GM18502 (cell line): ENCODE data around the gene LRRC75A.
"Not testable (repeated sequence)": the region's sequence is repeated elsewhere in the genome, so short reads cannot be mapped to it uniquely, and the experiment has no call there.

ENCODE experiments used
- ATAC-seq: cut with Tn5 transposase; IDR thresholded peaks from one replicate; pipeline ENCODE4 v1.9.1; 2021; ENCODE audit warnings: mild to moderate bottlenecking; ENCODE audit not compliant: unreplicated experiment, poor library complexity

The LRRC75A gene

DNA sequence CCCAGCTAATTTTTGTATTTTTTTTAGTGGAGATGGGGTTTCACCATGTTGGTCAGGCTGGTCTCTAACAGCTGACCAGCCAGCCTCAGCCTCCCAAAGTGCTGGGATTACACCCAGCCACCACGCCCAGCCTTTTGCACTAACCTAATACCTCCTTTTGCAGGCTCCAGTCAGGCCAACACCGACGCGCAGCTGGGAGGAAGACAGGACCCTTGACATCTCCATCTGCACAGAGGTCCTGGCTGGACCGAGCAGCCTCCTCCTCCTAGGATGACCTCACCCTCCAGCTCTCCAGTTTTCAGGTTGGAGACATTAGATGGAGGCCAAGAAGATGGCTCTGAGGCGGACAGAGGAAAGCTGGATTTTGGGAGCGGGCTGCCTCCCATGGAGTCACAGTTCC lies 74.6 kb downstream of the LRRC75A start:
- ATAC-seq: no peak

DNA sequence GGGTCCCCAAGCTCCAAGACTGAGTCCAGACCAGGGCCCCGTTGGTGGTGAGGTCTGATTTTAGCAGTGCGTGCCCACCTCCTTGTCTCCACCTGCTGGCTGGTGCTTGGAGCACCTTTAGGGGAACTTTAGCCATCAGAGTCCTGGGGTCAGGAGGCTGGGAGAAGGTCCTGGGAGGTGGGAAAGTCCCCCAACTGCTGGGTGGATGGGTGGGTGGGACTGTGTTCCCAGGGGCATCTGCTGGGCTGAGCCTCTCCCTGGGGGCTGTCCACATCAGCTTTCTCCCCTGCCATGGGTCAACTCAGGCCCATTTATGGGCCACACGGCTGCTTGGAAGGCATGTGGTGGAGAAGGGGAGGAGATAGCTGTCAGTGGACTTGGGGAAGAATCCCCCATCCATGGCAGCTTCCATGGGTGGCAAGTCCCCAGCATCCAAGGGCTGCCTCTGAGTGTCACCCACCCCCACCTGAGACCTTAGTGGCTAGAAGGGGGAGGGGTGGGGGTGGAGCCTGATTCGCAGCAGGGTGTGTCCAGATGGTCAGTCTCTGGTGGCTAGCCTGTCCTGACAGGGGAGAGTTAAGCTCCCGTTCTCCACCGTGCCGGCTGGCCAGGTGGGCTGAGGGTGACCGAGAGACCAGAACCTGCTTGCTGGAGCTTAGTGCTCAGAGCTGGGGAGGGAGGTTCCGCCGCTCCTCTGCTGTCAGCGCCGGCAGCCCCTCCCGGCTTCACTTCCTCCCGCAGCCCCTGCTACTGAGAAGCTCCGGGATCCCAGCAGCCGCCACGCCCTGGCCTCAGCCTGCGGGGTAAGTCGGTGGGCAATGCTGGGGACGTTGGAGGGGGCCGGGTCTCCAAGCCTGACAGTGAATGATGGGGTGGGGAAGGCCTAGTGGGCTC lies 76.7 kb downstream of the LRRC75A start, which contains the start of gene TRPV2:
Gene TRPV2, plus strand, starts transcription at position 541 of the 894 bp plus-strand sequence. CDS start 2,098 bp downstream, outside the sequence.
- ATAC-seq: peak; percentile 47

DNA sequence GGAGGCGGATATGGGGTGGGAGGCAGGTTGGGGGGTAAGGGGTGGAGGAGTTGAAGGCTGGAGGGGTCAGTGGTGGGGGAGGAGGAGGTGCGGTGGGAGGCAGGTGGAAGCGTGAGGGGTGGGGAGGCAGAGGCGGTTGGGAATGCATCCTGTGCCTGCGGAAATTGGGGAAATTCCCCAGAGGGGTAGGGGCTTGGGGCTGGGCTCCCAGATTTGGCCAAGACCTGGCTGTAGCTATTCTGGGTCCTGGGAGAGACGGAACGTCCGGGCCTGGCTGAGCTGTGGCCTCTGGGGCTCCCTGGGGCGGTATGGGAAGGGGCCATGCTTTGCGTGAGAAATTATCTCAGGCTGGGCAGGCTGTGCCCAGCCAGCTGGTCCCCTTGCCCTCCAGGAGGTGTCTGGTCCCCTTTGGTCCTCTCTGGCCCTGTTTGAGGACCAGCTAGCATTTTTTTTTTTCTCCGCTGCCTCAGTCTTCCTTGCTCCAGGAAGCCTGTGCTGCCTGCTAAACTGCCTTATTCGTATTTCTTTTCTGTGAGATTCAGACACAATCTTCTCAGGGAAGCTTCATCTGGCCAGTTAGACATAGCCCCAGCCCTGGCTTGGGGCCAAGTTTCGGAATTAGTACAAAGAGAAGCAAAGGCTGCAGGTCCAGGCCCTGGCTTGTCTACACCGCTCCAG lies 83.9 kb downstream of the LRRC75A start:
- ATAC-seq: peak; percentile 86

DNA sequence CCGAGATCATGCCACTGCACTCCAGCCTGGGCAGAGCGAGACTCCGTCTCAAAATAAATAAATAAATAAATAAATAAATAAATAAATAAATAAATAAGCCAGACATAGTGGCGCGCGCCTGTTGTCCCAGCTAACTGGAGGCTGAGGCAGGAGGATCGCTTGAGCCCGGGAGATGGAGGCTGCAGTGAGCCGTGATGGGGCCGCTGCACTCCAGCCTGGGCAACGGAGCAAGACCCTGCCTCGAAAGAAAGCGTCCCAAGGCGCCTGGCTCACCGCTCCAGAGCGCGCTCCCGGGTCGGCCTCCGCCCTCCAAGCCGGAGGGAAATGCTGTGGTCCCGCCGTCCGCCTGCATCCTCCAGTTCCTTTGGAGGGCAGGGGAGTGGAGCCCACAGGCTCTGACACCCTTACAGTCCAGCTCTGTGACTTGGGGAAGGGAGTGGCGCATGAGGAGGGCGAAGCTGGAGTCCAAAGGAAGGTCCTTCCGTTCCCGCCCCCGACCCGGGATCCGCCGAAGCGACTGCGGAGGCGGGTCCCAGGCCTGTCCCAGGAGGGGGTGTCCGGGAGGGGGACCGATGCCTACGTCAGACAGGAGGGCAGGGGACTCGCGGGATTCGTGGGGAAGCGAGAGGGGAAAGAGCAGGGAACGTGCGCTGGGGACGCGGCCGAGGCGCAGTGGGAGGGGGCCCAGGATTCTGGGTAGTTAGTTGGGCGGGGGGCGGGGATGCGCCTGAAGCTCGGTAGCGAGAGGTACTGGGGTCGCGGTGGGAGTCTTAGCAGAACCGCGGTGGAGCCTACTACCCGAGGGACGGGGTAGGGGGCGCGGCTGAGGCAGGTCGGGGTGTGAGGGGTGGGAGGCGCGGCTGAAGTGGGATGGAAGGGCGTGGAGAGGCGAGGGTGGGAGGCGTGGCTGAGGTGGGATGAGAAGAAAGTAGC lies 85.0 kb downstream of the LRRC75A start:
- ATAC-seq: no peak

DNA sequence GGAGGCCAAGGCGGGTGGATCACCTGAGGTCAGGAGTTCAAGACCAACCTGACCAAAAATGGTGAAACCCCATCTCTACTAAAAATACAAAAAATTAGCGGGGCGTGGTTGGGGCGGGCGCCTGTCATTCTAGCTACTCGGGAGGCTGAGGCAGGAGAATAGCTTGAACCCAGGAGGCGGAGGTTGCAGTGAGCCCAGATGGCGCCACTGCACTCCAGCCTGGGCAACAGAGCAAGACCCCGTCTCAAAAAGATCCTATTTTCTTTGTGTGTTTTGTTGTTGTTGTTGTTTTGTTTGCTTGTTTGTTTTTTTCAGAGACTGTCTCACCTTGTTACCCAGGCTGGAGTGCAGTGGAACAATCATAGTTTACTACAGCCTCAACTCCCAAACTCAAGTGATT lies 88.1 kb downstream of the LRRC75A start:
- not testable (repeated sequence) for ATAC-seq

DNA sequence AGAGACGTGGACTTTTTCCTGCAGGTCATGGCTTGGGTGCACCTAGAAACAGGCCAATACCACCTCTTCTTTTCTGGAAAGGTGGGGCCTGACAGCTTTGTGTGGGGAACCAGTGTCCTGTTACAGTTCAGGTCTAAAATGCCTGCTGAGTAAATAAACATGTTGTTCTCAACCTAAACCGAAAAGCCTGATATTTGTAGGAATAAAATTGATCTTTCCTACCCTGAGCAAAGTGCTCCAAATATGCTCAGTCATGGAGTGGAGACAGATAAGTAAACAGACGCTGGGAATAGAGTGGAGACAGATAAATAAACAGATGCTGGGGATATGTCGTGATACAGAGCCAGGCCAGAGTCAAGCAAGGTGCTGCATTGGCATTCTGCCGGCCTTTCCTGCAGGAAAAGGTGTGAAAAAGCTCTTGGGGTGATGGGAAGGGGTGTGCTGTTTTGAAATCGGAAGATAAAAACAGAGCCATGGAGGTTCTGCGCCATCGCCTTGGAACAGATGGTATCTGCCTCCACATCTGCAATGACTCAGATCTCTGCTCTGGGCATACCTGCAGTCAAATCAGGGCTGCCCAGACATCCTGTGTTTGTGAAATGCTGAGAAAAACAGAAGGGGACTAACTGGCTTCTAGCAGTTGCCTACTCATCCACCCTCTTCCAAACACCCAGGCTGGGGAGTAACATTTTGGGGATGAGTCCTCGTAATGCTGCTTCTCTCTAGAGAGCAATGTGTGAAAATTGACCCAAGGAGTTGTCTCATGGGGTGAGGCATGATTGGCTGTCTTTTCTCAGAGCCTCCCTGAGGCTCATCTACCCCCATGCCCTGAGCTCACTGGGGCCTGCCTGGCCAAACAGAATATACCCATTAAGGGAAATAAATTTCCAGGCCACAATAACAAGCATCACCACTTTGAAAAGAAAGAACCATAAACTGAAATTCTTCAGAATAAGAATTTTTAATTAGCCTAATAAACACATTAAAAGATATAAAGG lies 93.4 kb downstream of the LRRC75A start:
- ATAC-seq: peak; percentile 84

DNA sequence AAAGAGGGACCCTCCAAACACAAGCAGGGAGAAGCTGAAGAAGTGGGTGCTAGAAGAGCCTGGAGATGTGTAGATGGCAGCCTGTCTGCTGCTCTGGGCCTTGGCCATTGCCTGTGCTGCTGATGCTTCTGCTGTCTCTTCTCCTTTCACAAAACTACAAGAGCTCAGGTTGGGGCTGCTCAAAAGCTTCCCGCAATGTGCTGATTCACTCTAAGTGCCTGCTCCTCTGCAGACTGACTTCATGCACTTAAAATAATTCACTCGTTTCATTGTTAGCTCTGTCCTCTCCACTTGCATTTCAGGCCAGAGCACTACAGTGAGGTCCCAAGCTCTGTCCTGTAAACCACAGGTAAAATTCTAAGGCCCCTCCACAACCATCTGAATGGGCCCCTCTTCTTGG lies 95.3 kb downstream of the LRRC75A start:
- not testable (repeated sequence) for ATAC-seq

DNA sequence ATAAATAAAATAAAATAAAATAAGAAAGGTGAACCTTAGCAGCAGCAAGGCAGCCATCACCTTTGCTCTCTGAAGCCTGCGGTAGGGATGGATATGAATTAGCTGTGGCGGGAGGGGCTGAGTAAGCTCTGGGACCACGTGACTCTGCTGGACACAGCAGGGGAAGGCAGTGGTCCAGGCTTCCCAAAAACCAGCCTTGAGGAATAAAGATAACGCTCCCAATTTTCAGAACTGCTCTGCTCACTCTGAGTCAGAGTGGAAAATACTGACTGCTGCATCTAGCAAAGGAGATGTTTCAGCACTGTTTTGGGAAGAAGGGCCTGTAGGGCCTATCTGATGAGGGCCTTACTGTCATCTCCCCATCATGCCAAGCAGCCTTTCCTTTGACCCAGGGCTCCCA lies 96.1 kb downstream of the LRRC75A start:
- not testable (repeated sequence) for ATAC-seq

DNA sequence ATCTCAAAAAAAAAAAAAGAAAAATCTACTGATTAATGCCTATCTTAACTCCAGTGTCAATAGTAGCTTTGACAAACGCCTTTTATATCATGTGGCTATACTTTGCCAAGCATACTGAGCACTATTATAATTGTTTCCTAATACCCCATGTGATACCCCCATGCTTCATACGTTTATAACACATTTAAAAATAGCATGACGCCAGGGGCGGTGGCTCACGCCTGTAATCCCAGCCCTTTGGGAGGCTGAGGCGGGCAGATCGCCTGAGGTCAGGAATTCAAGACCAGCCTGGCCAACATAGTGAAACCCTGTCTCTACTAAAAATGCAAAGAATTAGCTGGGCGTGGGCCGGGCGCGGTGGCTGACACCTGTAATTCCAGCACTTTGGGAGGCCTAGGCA lies 99.5 kb downstream of the LRRC75A start:
- ATAC-seq: not testable (repeated sequence)
